ENCODE data around the gene FMN1.

The FMN1 gene

GRCh38 chr15:33119273-33119672, 75.2 kb downstream of the FMN1 start:
- no peak for DNase-seq
- no peak overlapping the region for H3K4me3 ChIP-seq (ENCODE audit: low read depth, low read length)
- no peak for TF ChIP-seq CTCF (IDR thresholded peaks at IDR 0.05; ENCODE audit: low read depth, low read length)
- H3K9me3 ChIP-seq: no peaks in the 10 kb centered on the region
- H3K27me3 ChIP-seq: no peaks in the 10 kb centered on the region
- no peaks in the 10 kb centered on the region for H3K36me3 ChIP-seq
- no peaks in the 10 kb centered on the region for H3K4me1 ChIP-seq

- no peaks in the 10 kb centered on the region for H3K27me3 ChIP-seq
- TF ChIP-seq CTCF (IDR thresholded peaks at IDR 0.05; ENCODE audit: low read depth, low read length): no peak
- no peak for DNase-seq
Measured at GRCh38 chr15:33116198-33116597, 78.3 kb downstream of the FMN1 start.

GRCh38 chr15:33115191-33115861, 79.2 kb downstream of the FMN1 start:
- H3K4me1 ChIP-seq: no peaks in the 10 kb centered on the region
- H3K36me3 ChIP-seq: no peaks in the 10 kb centered on the region
- TF ChIP-seq CTCF (IDR thresholded peaks at IDR 0.05; ENCODE audit: low read depth, low read length): no peak
- DNase-seq: no peak
- no peaks in the 10 kb centered on the region for H3K9me3 ChIP-seq
- H3K27me3 ChIP-seq: no peaks in the 10 kb centered on the region
- no peak overlapping the region for H3K4me3 ChIP-seq (ENCODE audit: low read depth, low read length)

More at GRCh38 chr15:33116198-33116597, 78.3 kb downstream of the FMN1 start:
- Histone ChIP-seq H3K9me3 (no peaks in the 10 kb centered on the region), H3K4me1 (no peaks in the 10 kb centered on the region), H3K36me3 (no peaks in the 10 kb centered on the region), H3K4me3 (ENCODE audit: low read depth, low read length) (no peak overlapping the region)

- H3K36me3 ChIP-seq: no peaks in the 10 kb centered on the region
- no peaks in the 10 kb centered on the region for H3K27me3 ChIP-seq
- no peaks in the 10 kb centered on the region for H3K9me3 ChIP-seq
- H3K4me1 ChIP-seq: no peaks in the 10 kb centered on the region
- no peak overlapping the region for H3K4me3 ChIP-seq (ENCODE audit: low read depth, low read length)
- no peak for TF ChIP-seq CTCF (IDR thresholded peaks at IDR 0.05; ENCODE audit: low read depth, low read length)
- DNase-seq: no peak
Measured at GRCh38 chr15:33114374-33114717, 80.2 kb downstream of the FMN1 start.

- Histone ChIP-seq H3K9me3 (no peaks in the 10 kb centered on the region), H3K4me3 (ENCODE audit: low read depth, low read length) (no peak overlapping the region), H3K36me3 (no peaks in the 10 kb centered on the region), H3K4me1 (no peaks in the 10 kb centered on the region), H3K27me3 (no peaks in the 10 kb centered on the region)
- DNase-seq: no peak
- TF ChIP-seq CTCF (IDR thresholded peaks at IDR 0.05; ENCODE audit: low read depth, low read length): no peak
Measured at GRCh38 chr15:33113666-33114373, 80.7 kb downstream of the FMN1 start.

- Histone ChIP-seq H3K4me3 (ENCODE audit: low read depth, low read length) (no peak overlapping the region), H3K4me1 (no peaks in the 10 kb centered on the region), H3K36me3 (no peaks in the 10 kb centered on the region), H3K27me3 (no peaks in the 10 kb centered on the region), H3K9me3 (no peaks in the 10 kb centered on the region)
- TF ChIP-seq CTCF (IDR thresholded peaks at IDR 0.05; ENCODE audit: low read depth, low read length): no peak
- DNase-seq: no peak
Measured at GRCh38 chr15:33112541-33113105, 81.9 kb downstream of the FMN1 start.
